ENCODE results near the gene RTP2. TPM values are rescaled to one million over a fixed set of nuclear protein-coding genes. Genes with fewer than 3 reads are reported as not detected.

RTP2 gene
- total RNA-seq, 1 experiment from 2014 or later, result not detected

DNA sequence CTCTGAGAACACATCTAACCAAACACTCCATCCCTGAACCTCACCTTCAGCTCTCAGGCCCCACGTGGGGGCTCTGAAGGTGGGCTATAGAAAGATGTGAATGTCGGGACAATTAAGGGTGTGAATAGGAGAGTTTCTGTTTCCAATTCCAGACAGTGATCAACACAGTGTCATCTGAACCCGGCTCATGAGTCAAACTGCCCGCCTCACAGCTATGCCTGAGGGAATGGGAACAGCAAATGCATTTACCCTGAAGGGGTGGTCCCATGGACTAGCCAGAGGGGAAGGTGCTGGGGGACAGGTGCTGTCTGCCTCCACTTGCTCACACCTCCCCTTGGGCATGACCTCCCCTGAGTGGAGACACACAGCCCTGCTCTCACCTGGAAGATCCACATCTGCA, 6.3 kb downstream of the RTP2 start:
- Histone ChIP-seq H3K4me2 (ENCODE audit: low read depth, low read length, poor library complexity, severe bottlenecking) (no peak overlapping the region), H3K27me3 (ENCODE audit: low read length) (no peaks in the 10 kb centered on the region), H3K9me3 (ENCODE audit: low read length) (no peaks in the 10 kb centered on the region), H3K79me2 (ENCODE audit: low read length) (no peaks in the 10 kb centered on the region), H3K4me3 (ENCODE audit: low read length) (no peak overlapping the region), H4K20me1 (ENCODE audit: insufficient read depth, low read depth, low read length) (no peaks in the 10 kb centered on the region), H3K9me2 (replicated peaks; ENCODE audit: insufficient read depth, low read length) (no peaks in the 10 kb centered on the region), H3K36me3 (ENCODE audit: insufficient read depth, low read length) (no peaks in the 10 kb centered on the region), H3K9ac (ENCODE audit: low read length) (no peak overlapping the region), H3K4me1 (ENCODE audit: low read length) (no peaks in the 10 kb centered on the region), H2AFZ (ENCODE audit: low read length) (no peak overlapping the region), H3K27ac (ENCODE audit: low read length) (no peak overlapping the region)
- DNase-seq, result no peak

DNA sequence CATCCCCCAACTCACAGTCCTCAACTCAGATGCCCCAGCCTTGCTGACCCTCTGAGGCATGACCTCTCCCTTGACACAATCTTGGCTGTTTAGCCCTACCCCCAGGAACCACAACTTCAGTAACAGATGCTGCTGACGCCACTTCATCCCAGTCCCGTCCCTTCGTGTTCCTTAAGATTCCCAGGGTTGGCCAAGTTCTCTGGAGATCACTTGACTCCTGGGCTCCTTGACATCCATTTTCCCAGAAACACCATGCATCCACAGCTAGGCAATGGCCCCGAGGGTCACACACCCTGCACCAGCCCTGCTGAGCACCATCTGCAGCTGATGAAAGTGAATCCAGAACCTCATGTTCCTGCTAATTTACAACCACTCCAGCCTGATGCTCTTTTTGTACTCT, 6.9 kb downstream of the RTP2 start:
- Histone ChIP-seq H3K4me1 (ENCODE audit: low read length) (no peaks in the 10 kb centered on the region), H4K20me1 (ENCODE audit: insufficient read depth, low read depth, low read length) (no peaks in the 10 kb centered on the region), H3K27me3 (ENCODE audit: low read length) (no peaks in the 10 kb centered on the region), H3K4me2 (ENCODE audit: low read depth, low read length, poor library complexity, severe bottlenecking) (no peak overlapping the region), H3K9me2 (replicated peaks; ENCODE audit: insufficient read depth, low read length) (no peaks in the 10 kb centered on the region), H3K4me3 (ENCODE audit: low read length) (no peak overlapping the region), H3K36me3 (ENCODE audit: insufficient read depth, low read length) (no peaks in the 10 kb centered on the region), H2AFZ (ENCODE audit: low read length) (no peak overlapping the region), H3K9me3 (ENCODE audit: low read length) (no peaks in the 10 kb centered on the region), H3K9ac (ENCODE audit: low read length) (no peak overlapping the region), H3K79me2 (ENCODE audit: low read length) (no peaks in the 10 kb centered on the region), H3K27ac (ENCODE audit: low read length) (no peak overlapping the region)
- DNase-seq, result no peak

DNA sequence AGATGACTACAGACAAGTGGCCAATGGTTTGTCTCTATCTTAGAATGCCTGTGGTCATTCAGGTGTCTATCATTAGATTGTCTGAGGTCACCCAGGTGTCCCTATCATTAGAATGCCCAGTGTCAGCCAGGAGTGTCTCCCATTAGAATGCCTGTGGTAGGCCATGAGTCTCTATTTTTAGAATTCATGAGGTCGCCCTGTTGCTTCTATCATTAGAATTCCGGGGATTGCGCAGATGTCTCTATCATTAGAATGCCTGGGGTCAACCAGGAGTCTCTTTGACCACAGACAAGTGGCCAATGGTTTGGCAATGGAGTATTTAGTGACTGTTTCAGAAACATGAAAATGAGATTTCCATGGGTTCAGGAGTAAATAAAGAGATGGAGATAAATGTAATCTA, 7.6 kb downstream of the RTP2 start:
- H3K9me3 ChIP-seq (ENCODE audit: low read length), result no peaks in the 10 kb centered on the region
- H3K79me2 ChIP-seq (ENCODE audit: low read length), result no peaks in the 10 kb centered on the region
- H3K36me3 ChIP-seq (ENCODE audit: insufficient read depth, low read length), result no peaks in the 10 kb centered on the region
- no peaks in the 10 kb centered on the region for H4K20me1 ChIP-seq (ENCODE audit: insufficient read depth, low read depth, low read length)
- no peak overlapping the region for H3K4me2 ChIP-seq (ENCODE audit: low read depth, low read length, poor library complexity, severe bottlenecking)
- H3K4me1 ChIP-seq (ENCODE audit: low read length), result no peaks in the 10 kb centered on the region
- H3K9ac ChIP-seq (ENCODE audit: low read length), result no peak overlapping the region
- no peak for DNase-seq
- H3K9me2 ChIP-seq (replicated peaks; ENCODE audit: insufficient read depth, low read length), result no peaks in the 10 kb centered on the region
- H3K4me3 ChIP-seq (ENCODE audit: low read length), result no peak overlapping the region
- H2AFZ ChIP-seq (ENCODE audit: low read length), result no peak overlapping the region
- no peaks in the 10 kb centered on the region for H3K27me3 ChIP-seq (ENCODE audit: low read length)
- H3K27ac ChIP-seq (ENCODE audit: low read length), result no peak overlapping the region

DNA sequence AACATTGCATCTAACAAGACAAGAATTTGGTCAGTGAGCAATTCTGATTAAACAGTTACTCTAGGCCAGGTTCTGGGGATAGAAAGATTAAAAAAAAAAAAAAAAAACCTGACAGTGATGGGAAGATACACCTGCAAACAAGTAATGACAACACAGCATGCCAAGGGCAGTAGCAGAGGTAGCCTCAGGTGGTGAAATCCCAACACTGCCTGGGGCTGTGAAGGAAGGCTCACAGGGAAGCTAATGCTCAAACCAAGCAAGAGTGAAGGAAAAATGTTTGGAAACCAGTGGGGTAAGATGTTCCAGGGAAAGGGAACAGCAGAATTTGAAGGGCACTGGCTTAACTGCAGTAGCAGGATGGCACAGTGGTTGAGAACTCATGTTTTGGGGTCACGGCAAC, 8.9 kb downstream of the RTP2 start:
- H3K4me3 ChIP-seq (ENCODE audit: low read length), result no peak overlapping the region
- H3K79me2 ChIP-seq (ENCODE audit: low read length), result no peaks in the 10 kb centered on the region
- H3K9ac ChIP-seq (ENCODE audit: low read length), result no peak overlapping the region
- H3K4me1 ChIP-seq (ENCODE audit: low read length), result no peaks in the 10 kb centered on the region
- H3K4me2 ChIP-seq (ENCODE audit: low read depth, low read length, poor library complexity, severe bottlenecking), result no peak overlapping the region
- H3K9me3 ChIP-seq (ENCODE audit: low read length), result no peaks in the 10 kb centered on the region
- no peak for DNase-seq
- no peaks in the 10 kb centered on the region for H3K27me3 ChIP-seq (ENCODE audit: low read length)
- no peaks in the 10 kb centered on the region for H4K20me1 ChIP-seq (ENCODE audit: insufficient read depth, low read depth, low read length)
- H3K36me3 ChIP-seq (ENCODE audit: insufficient read depth, low read length), result no peaks in the 10 kb centered on the region
- H3K9me2 ChIP-seq (replicated peaks; ENCODE audit: insufficient read depth, low read length), result no peaks in the 10 kb centered on the region
- no peak overlapping the region for H2AFZ ChIP-seq (ENCODE audit: low read length)
- no peak overlapping the region for H3K27ac ChIP-seq (ENCODE audit: low read length)

DNA sequence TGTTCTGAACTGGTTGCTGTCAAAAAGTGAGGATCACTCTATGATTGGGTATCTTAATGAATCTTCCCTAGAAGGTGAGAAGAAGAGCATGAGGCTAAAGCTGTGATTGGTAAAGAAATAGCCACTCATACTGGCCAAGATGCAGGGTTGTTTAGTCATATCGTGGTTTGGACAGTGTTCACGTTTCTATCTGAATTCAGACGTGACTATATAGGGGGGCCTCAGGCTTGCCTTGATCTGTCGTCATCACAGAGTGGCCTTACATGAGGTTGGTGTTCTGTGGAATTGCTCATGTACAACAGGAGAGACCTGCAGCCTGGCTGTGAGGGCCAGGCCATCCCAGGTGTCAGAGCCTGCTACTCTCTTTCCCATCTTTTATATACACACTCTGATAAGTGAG, 12.4 kb downstream of the RTP2 start:
- DNase-seq, result no peak
- H3K27me3 ChIP-seq (ENCODE audit: low read length), result no peaks in the 10 kb centered on the region; the same call in 1 of the 2 replicates

DNA sequence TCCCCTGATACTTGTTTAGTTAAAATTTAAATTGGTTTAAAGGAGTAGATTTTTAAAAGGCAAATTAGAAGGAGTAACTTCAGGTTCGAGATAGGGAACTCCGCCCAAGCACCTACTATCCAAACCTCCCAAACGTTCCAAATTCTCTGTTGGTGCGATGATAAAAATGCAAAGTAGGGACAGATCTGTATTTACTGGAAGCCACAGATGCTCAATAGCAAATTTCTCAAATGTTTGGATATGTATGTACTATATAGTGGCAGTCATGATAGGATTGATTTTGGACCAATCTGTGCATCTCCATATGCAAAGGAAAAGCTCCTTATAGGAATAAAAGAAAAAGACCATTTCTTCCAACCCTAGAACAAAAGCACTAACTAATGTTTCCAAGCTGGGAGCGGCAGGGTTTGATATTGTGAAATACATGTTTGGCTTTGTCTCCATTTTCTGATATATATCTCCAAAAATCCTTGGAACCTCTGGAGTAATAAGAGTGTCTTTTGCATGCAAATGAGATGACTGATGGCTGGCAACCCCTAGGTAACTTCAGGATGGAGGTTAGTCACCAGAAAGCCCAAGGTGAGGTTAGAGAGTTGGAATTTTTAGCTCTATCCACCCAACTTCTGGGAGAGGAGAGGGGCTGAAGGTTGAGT, 15.6 kb downstream of the RTP2 start:
- DNase-seq, result no peak
- no peak overlapping the region for H2AFZ ChIP-seq (ENCODE audit: low read length)
- H3K27me3 ChIP-seq (ENCODE audit: low read length), result no peaks in the 10 kb centered on the region; the same call in 1 of the 2 replicates
- H4K20me1 ChIP-seq (ENCODE audit: insufficient read depth, low read depth, low read length), result no peaks in the 10 kb centered on the region
- H3K9ac ChIP-seq (ENCODE audit: low read length), result no peak overlapping the region
- H3K9me3 ChIP-seq (ENCODE audit: low read length), result no peaks in the 10 kb centered on the region
- no peak overlapping the region for H3K4me3 ChIP-seq (ENCODE audit: low read length)
- H3K79me2 ChIP-seq (ENCODE audit: low read length), result no peaks in the 10 kb centered on the region
- H3K36me3 ChIP-seq (ENCODE audit: insufficient read depth, low read length), result no peaks in the 10 kb centered on the region
- H3K4me1 ChIP-seq (ENCODE audit: low read length), result no peaks in the 10 kb centered on the region
- H3K9me2 ChIP-seq (replicated peaks; ENCODE audit: insufficient read depth, low read length), result no peaks in the 10 kb centered on the region
- no peak overlapping the region for H3K4me2 ChIP-seq (ENCODE audit: low read depth, low read length, poor library complexity, severe bottlenecking)
- H3K27ac ChIP-seq (ENCODE audit: low read length), result no peak overlapping the region

More for the DNA sequence above, 12.4 kb downstream of the RTP2 start:
- Histone ChIP-seq H3K9ac (ENCODE audit: low read length) (no peak overlapping the region), H3K9me3 (ENCODE audit: low read length) (no peaks in the 10 kb centered on the region), H3K79me2 (ENCODE audit: low read length) (no peaks in the 10 kb centered on the region), H3K36me3 (ENCODE audit: insufficient read depth, low read length) (no peaks in the 10 kb centered on the region), H2AFZ (ENCODE audit: low read length) (no peak overlapping the region), H4K20me1 (ENCODE audit: insufficient read depth, low read depth, low read length) (no peaks in the 10 kb centered on the region), H3K4me3 (ENCODE audit: low read length) (no peak overlapping the region), H3K9me2 (replicated peaks; ENCODE audit: insufficient read depth, low read length) (no peaks in the 10 kb centered on the region), H3K4me1 (ENCODE audit: low read length) (no peaks in the 10 kb centered on the region), H3K27ac (ENCODE audit: low read length) (no peak overlapping the region), H3K4me2 (ENCODE audit: low read depth, low read length, poor library complexity, severe bottlenecking) (no peak overlapping the region)

DNA sequence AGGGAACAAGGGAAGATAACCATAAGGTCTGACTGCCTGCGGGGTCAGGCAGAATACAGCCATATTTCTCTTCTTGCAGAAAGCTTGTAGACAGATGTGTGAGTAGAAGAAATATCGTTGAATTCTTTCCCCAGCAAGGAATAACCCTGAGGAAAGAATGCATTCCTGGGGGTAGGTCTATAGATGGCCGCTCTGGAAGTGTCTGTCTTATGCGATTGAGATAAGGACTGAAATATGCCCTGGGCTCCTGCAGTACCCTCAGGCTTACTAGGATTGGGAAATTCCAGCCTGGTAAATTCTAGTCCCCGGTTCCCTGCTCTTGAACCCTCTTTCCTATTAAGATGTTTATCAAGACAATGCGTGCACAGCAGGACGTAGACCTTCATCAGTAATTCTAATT, 16.4 kb downstream of the RTP2 start:
- no peak overlapping the region for H3K4me3 ChIP-seq (ENCODE audit: low read length)
- no peaks in the 10 kb centered on the region for H3K79me2 ChIP-seq (ENCODE audit: low read length)
- H3K27me3 ChIP-seq (ENCODE audit: low read length), result no peaks in the 10 kb centered on the region; the same call in 1 of the 2 replicates
- H3K9me3 ChIP-seq (ENCODE audit: low read length), result no peaks in the 10 kb centered on the region
- H3K27ac ChIP-seq (ENCODE audit: low read length), result no peak overlapping the region
- H3K9me2 ChIP-seq (replicated peaks; ENCODE audit: insufficient read depth, low read length), result no peaks in the 10 kb centered on the region
- H3K4me1 ChIP-seq (ENCODE audit: low read length), result no peaks in the 10 kb centered on the region
- DNase-seq, result no peak
- no peaks in the 10 kb centered on the region for H4K20me1 ChIP-seq (ENCODE audit: insufficient read depth, low read depth, low read length)
- no peak overlapping the region for H3K4me2 ChIP-seq (ENCODE audit: low read depth, low read length, poor library complexity, severe bottlenecking)
- H2AFZ ChIP-seq (ENCODE audit: low read length), result no peak overlapping the region
- H3K36me3 ChIP-seq (ENCODE audit: insufficient read depth, low read length), result no peaks in the 10 kb centered on the region
- H3K9ac ChIP-seq (ENCODE audit: low read length), result no peak overlapping the region

DNA sequence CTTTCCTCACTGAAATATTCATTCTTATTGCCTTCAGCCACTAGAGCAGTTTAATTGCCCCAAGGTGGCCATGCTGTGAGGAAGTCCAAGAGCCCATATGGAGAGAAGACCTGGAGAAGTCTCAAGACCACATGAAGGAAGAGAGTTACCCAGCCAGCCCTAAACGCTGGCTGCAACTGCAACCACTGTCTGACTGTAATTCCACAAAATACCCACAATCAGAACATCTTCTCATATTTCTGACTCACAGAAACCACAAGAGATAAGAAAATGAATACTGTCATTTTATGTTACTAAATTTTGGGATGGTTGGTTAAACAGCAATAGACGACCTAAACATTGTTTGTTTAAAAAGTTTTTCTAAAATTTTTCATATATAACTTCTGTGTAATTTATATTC, 17.5 kb downstream of the RTP2 start:
- H3K4me2 ChIP-seq (ENCODE audit: low read depth, low read length, poor library complexity, severe bottlenecking), result no peak overlapping the region
- no peaks in the 10 kb centered on the region for H4K20me1 ChIP-seq (ENCODE audit: insufficient read depth, low read depth, low read length)
- H3K4me1 ChIP-seq (ENCODE audit: low read length), result no peaks in the 10 kb centered on the region
- no peak overlapping the region for H3K27ac ChIP-seq (ENCODE audit: low read length)
- H3K9ac ChIP-seq (ENCODE audit: low read length), result no peak overlapping the region
- H3K79me2 ChIP-seq (ENCODE audit: low read length), result no peaks in the 10 kb centered on the region
- no peak overlapping the region for H3K4me3 ChIP-seq (ENCODE audit: low read length)
- no peak for DNase-seq
- H2AFZ ChIP-seq (ENCODE audit: low read length), result no peak overlapping the region
- H3K27me3 ChIP-seq (ENCODE audit: low read length), result no peaks in the 10 kb centered on the region; the same call in 1 of the 2 replicates
- no peaks in the 10 kb centered on the region for H3K36me3 ChIP-seq (ENCODE audit: insufficient read depth, low read length)
- no peaks in the 10 kb centered on the region for H3K9me3 ChIP-seq (ENCODE audit: low read length)
- H3K9me2 ChIP-seq (replicated peaks; ENCODE audit: insufficient read depth, low read length), result no peaks in the 10 kb centered on the region

Measured in Karpas-422 (cell line).